HG03196 (cell line): Measurements from ENCODE around the gene NME4.

Source experiments
- ATAC-seq: cut with Tn5 transposase; IDR thresholded peaks from one replicate; pipeline ENCODE4 v1.9.1; 2021; ENCODE audit not compliant: unreplicated experiment

The NME4 gene

DNA sequence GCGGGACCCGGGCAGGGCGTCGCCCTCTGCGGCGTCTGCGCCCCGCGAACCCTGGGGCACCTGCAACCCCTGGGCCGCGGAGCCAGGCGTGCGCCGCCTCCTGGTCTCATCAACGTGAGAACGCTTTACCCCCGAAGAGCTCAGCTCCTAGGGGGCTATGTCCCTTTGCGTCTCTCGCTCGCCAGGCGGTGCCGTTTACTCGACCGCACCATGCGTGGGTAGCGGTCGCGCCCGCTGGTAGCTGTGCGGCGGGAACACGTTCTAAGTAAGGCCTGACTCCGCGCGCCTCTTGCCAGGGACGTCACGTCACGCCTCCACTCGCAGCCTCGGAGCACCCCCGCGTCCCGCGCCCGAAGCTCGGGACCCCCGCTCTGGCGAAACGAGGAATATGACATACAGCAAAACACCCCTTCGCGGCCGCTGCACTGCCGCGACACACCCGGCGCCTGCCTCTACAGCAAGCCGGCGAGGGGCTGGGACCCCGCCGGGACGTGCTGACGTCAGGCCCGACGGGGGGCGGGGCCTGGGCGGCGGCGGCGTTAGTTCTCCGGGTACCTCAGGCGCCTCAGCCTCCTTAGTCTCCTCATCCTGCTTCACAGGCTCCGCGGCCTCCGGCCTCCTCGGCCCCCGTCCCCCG is 28.2 kb downstream of the NME4 start, which contains the start of gene RAB11FIP3:
Gene RAB11FIP3 (plus strand): TSS at position 568 of the 637 bp plus-strand sequence. CDS start 358 bp downstream, outside the sequence.
- peak; percentile 79 for ATAC-seq

DNA sequence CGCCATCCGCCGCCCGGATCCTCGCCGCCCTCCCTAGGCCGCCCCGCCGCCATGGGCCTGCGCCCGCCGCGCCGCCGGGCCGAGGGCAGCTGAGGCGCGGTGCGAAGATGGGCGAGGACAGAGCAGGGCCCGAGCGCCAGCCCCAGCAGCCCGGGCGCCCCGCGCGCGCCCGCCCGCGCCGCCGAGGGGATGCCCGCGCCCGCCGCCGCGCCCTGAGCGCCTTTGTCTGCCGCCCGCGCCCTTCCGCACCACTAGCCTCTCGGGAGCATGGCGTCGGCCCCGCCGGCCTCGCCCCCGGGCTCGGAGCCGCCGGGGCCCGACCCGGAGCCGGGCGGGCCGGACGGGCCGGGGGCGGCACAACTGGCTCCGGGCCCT is 28.7 kb downstream of the NME4 start:
- ATAC-seq = peak; percentile 28

DNA sequence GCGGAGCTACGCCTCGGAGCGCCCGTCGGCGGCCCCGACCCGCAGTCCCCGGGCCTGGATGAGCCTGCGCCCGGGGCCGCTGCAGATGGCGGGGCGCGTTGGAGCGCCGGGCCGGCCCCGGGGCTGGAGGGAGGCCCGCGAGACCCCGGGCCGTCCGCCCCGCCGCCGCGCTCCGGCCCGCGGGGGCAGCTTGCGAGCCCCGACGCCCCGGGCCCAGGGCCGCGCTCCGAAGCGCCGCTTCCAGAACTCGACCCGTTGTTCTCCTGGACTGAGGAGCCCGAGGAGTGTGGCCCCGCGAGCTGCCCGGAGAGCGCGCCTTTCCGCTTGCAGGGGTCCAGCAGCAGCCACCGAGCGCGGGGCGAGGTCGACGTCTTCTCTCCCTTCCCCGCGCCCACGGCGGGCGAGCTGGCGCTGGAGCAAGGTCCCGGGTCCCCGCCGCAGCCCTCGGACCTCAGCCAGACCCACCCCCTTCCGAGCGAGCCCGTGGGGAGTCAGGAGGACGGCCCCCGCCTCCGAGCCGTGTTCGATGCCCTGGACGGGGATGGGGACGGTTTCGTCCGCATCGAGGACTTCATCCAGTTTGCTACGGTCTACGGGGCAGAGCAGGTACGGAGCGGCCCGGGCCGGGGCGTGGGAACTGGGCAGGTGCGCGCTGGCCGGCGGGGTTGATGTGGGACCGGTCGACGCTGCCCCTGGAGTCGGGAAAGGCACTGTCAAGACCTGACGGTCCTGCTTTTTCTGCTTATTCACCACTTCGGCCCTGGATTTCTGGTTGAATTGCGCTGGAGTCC is 29.3 kb downstream of the NME4 start:
- ATAC-seq = no peak

DNA sequence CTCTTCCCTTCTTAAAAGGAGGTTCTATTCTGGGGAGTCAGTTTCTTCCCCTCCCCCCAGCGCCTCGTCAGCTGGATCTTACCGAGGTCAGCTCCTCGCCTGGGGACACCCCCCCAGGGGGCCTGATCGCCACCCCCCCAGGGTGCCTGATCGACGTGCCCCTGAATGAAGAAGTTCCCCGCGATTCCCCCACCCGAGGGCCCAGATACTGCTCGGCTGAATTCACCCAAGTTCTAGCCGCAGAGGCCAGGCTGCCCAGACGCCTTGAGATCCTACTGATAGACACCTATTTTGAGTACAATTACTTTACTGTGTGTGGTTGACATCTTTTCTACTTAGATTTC is 29.9 kb downstream of the NME4 start:
- ATAC-seq = no peak

DNA sequence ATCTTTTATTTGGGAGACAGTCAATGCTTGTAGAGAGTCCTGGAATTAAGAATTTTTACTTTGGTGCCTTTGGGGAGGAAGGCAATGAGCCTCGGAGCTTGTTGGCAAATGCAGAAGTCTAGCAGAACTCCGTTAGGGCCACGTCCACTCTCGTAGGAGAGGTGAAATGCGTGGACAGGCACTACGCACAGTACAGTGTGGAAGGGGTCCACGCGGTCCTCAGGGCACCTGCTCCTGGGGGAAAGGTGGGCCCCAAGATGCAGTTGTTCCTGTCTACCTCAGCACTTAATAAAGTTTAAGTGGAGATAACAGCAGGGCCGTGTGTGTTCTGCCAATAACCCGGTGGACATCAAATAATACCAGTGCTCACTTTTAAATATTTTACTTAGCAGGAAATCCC is 30.3 kb downstream of the NME4 start:
- no peak for ATAC-seq

DNA sequence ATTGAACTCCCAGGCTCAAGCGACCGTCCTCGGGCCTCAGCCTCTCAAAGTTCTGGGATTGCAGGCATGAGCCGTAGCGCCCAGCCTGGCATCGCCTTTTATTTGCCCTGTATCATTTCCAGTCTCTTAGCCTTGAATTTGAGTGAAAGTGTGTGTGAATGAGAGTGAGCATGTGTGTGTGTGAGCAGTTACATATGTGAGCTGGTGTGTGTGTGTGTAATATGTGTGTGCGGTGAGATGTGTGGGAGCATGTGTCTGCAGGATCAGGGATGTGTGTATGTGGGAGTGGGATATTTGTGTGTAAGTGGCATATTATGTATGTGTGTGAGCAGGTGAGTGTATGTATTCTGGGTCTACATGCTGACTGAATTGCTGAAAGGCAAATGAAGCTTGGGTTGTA is 33.9 kb downstream of the NME4 start:
- ATAC-seq = no peak

DNA sequence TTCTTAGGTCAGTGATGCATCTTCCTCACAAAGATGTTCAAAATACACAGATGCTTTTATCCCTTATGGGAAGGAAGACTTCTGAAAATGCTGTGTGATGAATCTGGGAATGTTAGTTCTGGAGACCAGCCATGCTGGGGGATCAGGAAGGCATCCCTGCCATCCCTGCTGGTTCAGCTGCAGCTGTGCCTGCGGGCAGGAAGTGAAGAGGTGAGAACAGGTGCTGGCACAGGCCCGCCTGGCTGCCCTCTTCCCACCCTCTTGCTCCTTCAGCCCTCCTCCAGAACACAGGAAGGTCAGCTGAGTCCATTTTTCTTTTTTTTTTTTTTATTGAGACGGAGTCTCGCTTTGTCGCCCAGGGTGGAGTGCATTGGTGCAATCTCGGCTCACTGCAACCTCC is 43.6 kb downstream of the NME4 start:
- ATAC-seq = no peak

DNA sequence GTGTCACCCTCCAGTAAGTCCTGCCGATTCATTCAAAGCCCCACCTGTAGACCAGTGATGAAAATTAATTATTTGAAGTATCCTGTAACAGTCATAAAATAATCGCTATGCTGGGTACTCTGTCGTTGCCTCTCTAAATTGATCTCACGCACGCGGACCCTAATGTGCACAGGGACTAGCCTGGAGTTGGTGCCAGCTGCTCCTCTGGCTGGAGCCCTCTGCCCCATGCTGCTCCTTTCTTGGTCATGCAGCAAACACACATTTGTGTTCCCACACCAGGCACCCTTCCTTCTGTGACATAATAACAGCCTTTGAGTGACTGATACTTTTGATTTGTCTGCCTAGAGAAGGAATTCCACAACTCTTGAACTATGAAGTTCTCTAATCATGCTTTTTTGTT is 44.4 kb downstream of the NME4 start:
- ATAC-seq = no peak

DNA sequence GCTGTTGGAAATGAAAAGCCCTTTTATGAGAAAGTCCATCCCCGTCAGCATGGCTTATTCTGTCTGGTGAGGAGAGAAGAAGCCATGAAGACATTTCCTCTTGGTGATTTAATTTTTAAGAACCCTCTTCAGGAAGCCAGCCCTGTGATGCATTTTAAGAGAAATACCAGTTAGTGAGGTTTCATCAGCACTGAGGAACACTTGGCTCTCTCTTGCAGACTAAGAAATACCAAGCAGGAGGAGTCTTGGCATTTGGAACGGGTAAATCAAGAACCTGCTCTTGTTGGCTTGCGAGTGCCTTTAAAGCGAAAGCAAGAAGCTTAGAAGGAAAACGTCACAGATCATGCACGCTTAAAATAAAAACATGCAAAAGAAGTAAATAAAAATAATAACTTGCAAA is 46.0 kb downstream of the NME4 start:
- ATAC-seq = no peak

DNA sequence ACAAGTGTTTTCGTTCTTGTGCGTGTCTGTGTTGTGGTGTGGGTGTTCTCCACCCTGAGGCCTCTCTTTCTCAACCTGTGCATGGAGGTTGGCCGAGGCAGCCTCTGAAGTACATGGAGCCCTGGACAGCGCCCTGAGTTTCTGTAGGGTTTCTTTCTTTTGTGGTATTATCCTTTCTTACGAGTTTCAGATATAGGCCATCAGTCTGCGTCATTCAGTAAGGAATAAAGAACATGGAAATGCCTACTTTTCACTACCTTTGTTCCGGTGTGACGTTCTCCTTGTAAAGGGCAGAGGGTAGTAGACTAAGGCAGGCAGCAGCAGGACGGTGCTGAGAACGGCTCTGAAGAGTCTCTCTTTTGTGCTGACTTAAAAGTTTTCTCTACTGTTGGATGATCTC is 47.0 kb downstream of the NME4 start:
- ATAC-seq = no peak

DNA sequence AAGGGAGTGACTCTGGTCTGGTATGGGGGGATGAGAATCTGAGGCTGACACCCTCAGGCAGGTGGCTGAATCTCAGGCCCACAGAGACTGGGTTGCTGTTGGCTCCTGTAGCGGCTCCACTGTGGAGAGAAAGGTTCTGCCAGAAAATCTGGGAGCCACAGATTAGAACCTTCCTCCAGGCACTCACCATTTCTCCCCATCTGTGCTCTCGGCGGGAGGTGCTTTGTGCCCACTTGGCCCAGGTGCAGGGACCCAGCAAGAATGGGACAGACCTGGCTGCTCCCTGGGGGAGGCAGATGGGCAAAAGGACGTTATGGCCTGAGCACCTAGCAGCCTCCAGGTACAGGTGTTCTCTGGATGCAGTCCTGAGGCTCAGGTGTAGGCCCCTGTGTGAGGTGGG is 48.6 kb downstream of the NME4 start:
- no peak for ATAC-seq
